HFFc6 (cell line): ENCODE measurements around the gene CTTNBP2NL. TPM values are rescaled to one million over a fixed set of nuclear protein-coding genes. Genes with fewer than 3 reads are reported as not detected.

Experiments used
- DNase-seq: peaks from one replicate; pipeline ENCODE4 v3.0.0-alpha.2; 2018
- H3K27ac Mint-ChIP-seq: 2 replicates; pipeline ENCODE4 v1.8.0; 2020; ENCODE audit warnings: mild to moderate bottlenecking, mixed read lengths
- H3K27me3 Mint-ChIP-seq: 2 replicates; pipeline ENCODE4 v1.8.0; 2021; ENCODE audit warnings: mild to moderate bottlenecking, moderate library complexity, mixed read lengths; ENCODE audit not compliant: insufficient read depth
- H3K36me3 Mint-ChIP-seq: 2 replicates; pipeline ENCODE4 v1.8.0; 2021; ENCODE audit warnings: low read depth, mixed read lengths
- H3K4me1 Mint-ChIP-seq: 2 replicates; pipeline ENCODE4 v1.8.0; 2020; ENCODE audit warnings: low read depth, mixed read lengths
- H3K4me3 Mint-ChIP-seq: 2 replicates; pipeline ENCODE4 v1.8.0; 2020; ENCODE audit warnings: mild to moderate bottlenecking, moderate library complexity, mixed read lengths
- H3K9me3 Mint-ChIP-seq: 2 replicates; pipeline ENCODE4 v1.8.0; 2020; ENCODE audit warnings: mild to moderate bottlenecking, mixed read lengths
- long read RNA-seq: library from polyadenylated mRNA; unstranded; transcript quantifications from one replicate; pipeline ENCODE4 v2.0.0, GENCODE V29; 2019
- total RNA-seq, 6 experiments: library from RNA; stranded (reverse); fragmentation: NEBNext Ultra II Directional; extraction: Animal tissue kit (Norgen Biotek cat#: 25700); gene quantifications; 2 replicates in 1 of 6; 3 replicates in 5 of 6; pipeline ENCODE4 v1.2.3, GENCODE V29; 2021
- TF ChIP-seq, protein P1 (sequence below): fragments of 200-600 bp; sonication (generic); IDR thresholded peaks from 2 replicates; pipeline ENCODE4 v1.5.0; 2021; ENCODE audit warnings: antibody characterized with exemption, mild to moderate bottlenecking

CTTNBP2NL gene
- total RNA-seq = 10 to 100 TPM; 71.9 to 80.8 (median 76.5) TPM
- long read RNA-seq, full-length matches to known transcripts = 10 of 27 reads
- long read RNA-seq, partial matches to known transcripts = 16 of 27 reads
- long read RNA-seq, other reads (novel, unspliced or antisense) = 1 of 27 reads

- peak; percentile 92 for DNase-seq
- Mint-ChIP-seq H3K27ac (peak within 1 kb of the TSS; percentile 98), H3K4me1 (peaks cover 78% of the 10 kb centered on the region), H3K9me3 (no peaks in the 10 kb centered on the region), H3K4me3 (peak within 1 kb of the TSS; percentile 97), H3K36me3 (peaks cover 29% of the 10 kb centered on the region), H3K27me3 (peaks cover 1% of the 10 kb centered on the region)
- TF ChIP-seq, protein P1, sequence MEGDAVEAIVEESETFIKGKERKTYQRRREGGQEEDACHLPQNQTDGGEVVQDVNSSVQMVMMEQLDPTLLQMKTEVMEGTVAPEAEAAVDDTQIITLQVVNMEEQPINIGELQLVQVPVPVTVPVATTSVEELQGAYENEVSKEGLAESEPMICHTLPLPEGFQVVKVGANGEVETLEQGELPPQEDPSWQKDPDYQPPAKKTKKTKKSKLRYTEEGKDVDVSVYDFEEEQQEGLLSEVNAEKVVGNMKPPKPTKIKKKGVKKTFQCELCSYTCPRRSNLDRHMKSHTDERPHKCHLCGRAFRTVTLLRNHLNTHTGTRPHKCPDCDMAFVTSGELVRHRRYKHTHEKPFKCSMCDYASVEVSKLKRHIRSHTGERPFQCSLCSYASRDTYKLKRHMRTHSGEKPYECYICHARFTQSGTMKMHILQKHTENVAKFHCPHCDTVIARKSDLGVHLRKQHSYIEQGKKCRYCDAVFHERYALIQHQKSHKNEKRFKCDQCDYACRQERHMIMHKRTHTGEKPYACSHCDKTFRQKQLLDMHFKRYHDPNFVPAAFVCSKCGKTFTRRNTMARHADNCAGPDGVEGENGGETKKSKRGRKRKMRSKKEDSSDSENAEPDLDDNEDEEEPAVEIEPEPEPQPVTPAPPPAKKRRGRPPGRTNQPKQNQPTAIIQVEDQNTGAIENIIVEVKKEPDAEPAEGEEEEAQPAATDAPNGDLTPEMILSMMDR = no peak
These were observed at the start of gene CTTNBP2NL for GRCh38 chr1:112395821-112396652. Gene CTTNBP2NL (plus strand): TSS chr1:112396214. CDS start chr1:112416166, 19,952 bp downstream.

DNA sequence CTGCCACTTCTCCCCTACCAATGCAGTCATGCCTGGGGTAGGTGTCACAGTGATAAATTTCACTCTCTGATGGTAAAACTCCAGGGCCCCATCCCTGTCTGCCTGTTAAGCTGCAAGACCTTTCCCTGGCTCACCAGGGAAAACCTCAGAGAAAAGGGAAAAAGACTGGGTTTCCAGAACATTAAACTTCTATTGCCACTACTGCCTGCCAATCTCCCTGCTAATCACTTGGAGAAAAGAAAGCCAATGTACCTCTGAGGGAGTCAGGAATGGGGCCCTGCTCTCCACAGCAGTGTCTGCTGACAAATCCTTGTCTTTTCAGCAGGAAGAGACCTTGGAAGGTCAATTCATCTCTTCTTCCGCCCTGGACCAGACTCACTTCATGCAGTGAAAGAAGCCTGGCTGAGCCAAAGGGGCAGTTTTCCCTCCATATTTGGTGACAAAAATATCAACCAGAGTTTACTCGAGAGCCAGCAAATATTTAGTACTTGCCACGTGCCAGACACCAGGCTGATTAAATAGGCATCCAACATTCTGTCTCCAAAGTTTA lies 49.1 kb upstream of the CTTNBP2NL start:
- H3K27me3 Mint-ChIP-seq = peaks cover 17% of the 10 kb centered on the region
- H3K4me1 Mint-ChIP-seq = no peaks in the 10 kb centered on the region

GRCh38 chr1:112356765-112357164 lies 39.2 kb upstream of the CTTNBP2NL start:
- H3K27ac Mint-ChIP-seq = no peak overlapping the region
- no peaks in the 10 kb centered on the region for H3K9me3 Mint-ChIP-seq
- TF ChIP-seq, protein P1 = no peak
- peaks cover 29% of the 10 kb centered on the region for H3K27me3 Mint-ChIP-seq
- DNase-seq = no peak
- no peaks in the 10 kb centered on the region for H3K36me3 Mint-ChIP-seq
- peaks cover 21% of the 10 kb centered on the region for H3K4me1 Mint-ChIP-seq
- H3K4me3 Mint-ChIP-seq = no peak overlapping the region

More for the DNA sequence above, 49.1 kb upstream of the CTTNBP2NL start:
- Mint-ChIP-seq H3K27ac (no peak overlapping the region), H3K9me3 (peaks cover 10% of the 10 kb centered on the region), H3K4me3 (no peak overlapping the region), H3K36me3 (peaks cover 5% of the 10 kb centered on the region; the same call in 1 of the 2 replicates)
- no peak for DNase-seq
- TF ChIP-seq, protein P1 = no peak

GRCh38 chr1:112357467-112357866 lies 38.5 kb upstream of the CTTNBP2NL start:
- Mint-ChIP-seq H3K27ac (no peak overlapping the region), H3K4me1 (peaks cover 21% of the 10 kb centered on the region), H3K27me3 (peaks cover 29% of the 10 kb centered on the region), H3K9me3 (no peaks in the 10 kb centered on the region), H3K4me3 (no peak overlapping the region), H3K36me3 (no peaks in the 10 kb centered on the region)
- no peak for DNase-seq
- TF ChIP-seq, protein P1 = no peak

DNA sequence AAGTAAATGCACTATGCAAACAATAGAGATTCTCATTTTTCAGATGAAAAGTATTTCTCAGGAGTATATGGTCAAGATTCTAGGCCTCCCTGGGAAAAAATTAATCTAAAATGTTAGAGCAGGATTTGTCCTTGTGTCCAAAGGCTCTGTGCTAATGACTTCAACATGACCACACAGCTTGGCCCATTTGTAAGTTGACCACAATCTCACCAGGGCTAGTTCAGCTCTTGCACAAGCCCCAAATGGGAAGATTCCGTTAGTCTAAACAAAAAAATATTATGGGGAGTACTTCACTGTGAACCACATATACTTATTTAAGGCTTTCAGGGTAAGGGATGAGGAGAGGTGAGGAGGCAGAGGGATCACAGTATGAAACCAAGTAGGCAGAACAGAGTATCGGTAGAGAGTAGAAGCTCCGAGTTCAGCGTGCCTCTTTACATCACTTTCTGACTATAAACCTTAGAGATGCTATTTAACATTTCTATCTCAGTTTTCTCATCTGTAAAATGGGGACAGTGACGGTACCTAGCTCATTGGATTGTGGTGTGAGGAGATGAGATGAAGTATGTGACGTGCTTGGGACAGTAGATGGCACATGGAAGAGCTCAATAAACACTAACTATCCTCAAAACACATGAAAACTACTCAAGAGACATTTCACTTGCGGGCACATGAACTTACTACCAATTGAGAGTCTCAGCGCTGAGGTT lies 37.8 kb upstream of the CTTNBP2NL start:
- peaks cover 21% of the 10 kb centered on the region for H3K4me1 Mint-ChIP-seq

More for the DNA sequence above, 37.8 kb upstream of the CTTNBP2NL start:
- TF ChIP-seq, protein P1 = no peak
- H3K27me3 Mint-ChIP-seq = peaks cover 28% of the 10 kb centered on the region
- DNase-seq = no peak
- H3K9me3 Mint-ChIP-seq = no peaks in the 10 kb centered on the region
- no peak overlapping the region for H3K4me3 Mint-ChIP-seq
- no peak overlapping the region for H3K27ac Mint-ChIP-seq
- no peaks in the 10 kb centered on the region for H3K36me3 Mint-ChIP-seq
